ENCODE results near the gene DNPH1. TPM values are rescaled to one million over a fixed set of nuclear protein-coding genes. Genes with fewer than 3 reads are reported as not detected.

DNPH1 gene
- total and polyA plus RNA-seq, 9 of the 15 experiments (the other 6 are each of a cell fraction or from before 2014, with no cell fraction given) = 7.3 to 300 (median 68.7) TPM

DNA sequence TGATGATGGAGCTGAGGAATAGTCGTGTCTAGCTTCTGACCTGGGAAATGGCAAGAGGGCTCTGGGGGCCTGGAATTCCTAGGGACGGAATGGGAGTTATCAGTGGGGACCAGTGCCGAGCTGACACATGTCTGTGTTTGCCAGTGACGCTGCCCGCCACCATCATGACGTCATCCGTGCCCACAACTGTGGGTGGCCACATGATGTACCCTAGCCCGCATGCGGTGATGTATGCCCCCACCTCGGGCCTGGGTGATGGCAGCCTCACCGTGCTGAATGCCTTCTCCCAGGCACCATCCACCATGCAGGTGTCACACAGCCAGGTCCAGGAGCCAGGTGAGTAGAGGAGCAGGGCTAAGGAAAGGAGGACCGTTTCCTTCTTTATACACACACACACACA is 51.1 kb downstream of the DNPH1 start:
- no peak overlapping the region for H3K9ac ChIP-seq (ENCODE audit: insufficient read depth in 1 of 2, low read depth in 2 of 2, low read length in 2 of 2)
- intact Hi-C loops (cut with micrococcal nuclease) = no loop called here

More for the DNA sequence above, 51.1 kb downstream of the DNPH1 start:
- no peak for DNase-seq (ENCODE audit: extremely low read depth in 1 of 4, low spot score in 3 of 4)
- peaks cover 6% of the 10 kb centered on the region for H3K9me1 ChIP-seq (ENCODE audit: control insufficient read depth, insufficient read depth, low read length)
- no peak for FAIRE-seq
- peak; percentile 24; the same call in 1 of the 2 replicates for TF ChIP-seq ATF3 (IDR thresholded peaks at IDR 0.05)
- TF ChIP-seq ATF3 (CRISPR knock-in tag; conservative IDR thresholded peaks at IDR 0.05) = no peak
- TF ChIP-seq RBFOX2 (IDR thresholded peaks at IDR 0.05; ENCODE audit: low read depth, low read length) = peak; percentile 60
- no peak for TF ChIP-seq SNRNP70 (optimal IDR thresholded peaks at IDR 0.05; ENCODE audit: low read depth, low read length)
- TF ChIP-seq, protein P1, sequence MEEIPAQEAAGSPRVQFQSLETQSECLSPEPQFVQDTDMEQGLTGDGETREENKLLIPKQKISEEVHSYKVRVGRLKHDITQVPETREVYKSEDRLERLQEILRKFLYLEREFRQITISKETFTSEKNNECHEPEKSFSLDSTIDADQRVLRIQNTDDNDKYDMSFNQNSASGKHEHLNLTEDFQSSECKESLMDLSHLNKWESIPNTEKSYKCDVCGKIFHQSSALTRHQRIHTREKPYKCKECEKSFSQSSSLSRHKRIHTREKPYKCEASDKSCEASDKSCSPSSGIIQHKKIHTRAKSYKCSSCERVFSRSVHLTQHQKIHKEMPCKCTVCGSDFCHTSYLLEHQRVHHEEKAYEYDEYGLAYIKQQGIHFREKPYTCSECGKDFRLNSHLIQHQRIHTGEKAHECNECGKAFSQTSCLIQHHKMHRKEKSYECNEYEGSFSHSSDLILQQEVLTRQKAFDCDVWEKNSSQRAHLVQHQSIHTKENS (CRISPR knock-in tag; IDR thresholded peaks at IDR 0.05) = no peak
- TF ChIP-seq HDAC8 (tag; IDR thresholded peaks at IDR 0.05) = no peak
- peak; percentile 56; the same call in 1 of the 2 replicates for TF ChIP-seq POLR2G (IDR thresholded peaks at IDR 0.05; ENCODE audit: low read depth, low read length)
- 94% methylated on average over 11 of the region's 12 CpGs for WGBS (ENCODE audit: insufficient coverage, low coverage, missing lambda C conversion rate)
- H3K27me3 ChIP-seq (ENCODE audit: control insufficient read depth in 2 of 2, insufficient read depth in 2 of 2, low read length in 2 of 2) = no peaks in the 10 kb centered on the region
- H3K27ac ChIP-seq (ENCODE audit: extremely low read depth, low read depth, low read length) = no peak overlapping the region
- peaks cover 45 to 57% of the 10 kb centered on the region in 2 experiments for H3K4me1 ChIP-seq (replicated peaks in 1 of 2; ENCODE audit: control insufficient read depth in 2 of 2, insufficient read depth in 2 of 2, low read length in 2 of 2)
- no peak overlapping the region for H3K4me2 ChIP-seq (ENCODE audit: insufficient read depth, low read length)
- in situ Hi-C loops (cut with MboI) = no loop called here
- H3K4me3 ChIP-seq = no peak overlapping the region
- H3K9me3 ChIP-seq (replicated peaks; ENCODE audit: control insufficient read depth, insufficient read depth, low read depth, low read length) = no peaks in the 10 kb centered on the region
- ChIA-PET CTCF (ENCODE audit: low intra/inter-chr PET ratio) (no interaction called here), POLR2A (interaction anchor here (0.7 to 1.5 kb wide), 2 partner anchors 10 to 35 kb away, joined by 3 read pairs; no protein-coding TSS in a partner anchor)
- peaks cover 21% of the 10 kb centered on the region for H4K20me1 ChIP-seq (replicated peaks; ENCODE audit: control insufficient read depth, insufficient read depth, low read length)
- no TSS peak for BruUV-seq (replicated peaks)
- H3K36me3 ChIP-seq (ENCODE audit: control insufficient read depth, insufficient read depth, low read length) = peaks cover 66% of the 10 kb centered on the region
- peaks cover 39% of the 10 kb centered on the region for H3K79me2 ChIP-seq (ENCODE audit: control insufficient read depth, insufficient read depth, low read length)
- no peak overlapping the region for H2AFZ ChIP-seq (ENCODE audit: low read depth, low read length)
- ATAC-seq = no peak
